ENCODE data around the gene TBCK. TPM values are rescaled to one million over a fixed set of nuclear protein-coding genes. Genes with fewer than 3 reads are reported as not detected.
"Not testable (repeated sequence)": the region's sequence is repeated elsewhere in the genome, so short reads cannot be mapped to it uniquely, and the experiment has no call there.

TBCK gene
- total and polyA plus RNA-seq, 3 donors from 2014 or later: 17.7 to 67.1 (median 66.3) TPM

GRCh38 chr4:106329041-106329618 is 13.1 kb upstream of the TBCK start:
- Histone ChIP-seq H3K4me3 (no peak overlapping the region), H3K4me1 (no peaks in the 10 kb centered on the region)
- WGBS, 2 donors: 24 to 41% methylated on average over 1 of the region's 1 CpG

GRCh38 chr4:106325800-106326199 is 9.8 kb upstream of the TBCK start:
- Histone ChIP-seq H3K36me3 (ENCODE audit: low read depth, missing control alignments) (no peaks in the 10 kb centered on the region), H3K9me3 (no peaks in the 10 kb centered on the region), H3K4me3 (no peak overlapping the region), H3K27ac (no peak overlapping the region), H3K27me3 (no peaks in the 10 kb centered on the region), H3K4me1 (no peaks in the 10 kb centered on the region)
- intact Hi-C loops (cut with DNase I; ENCODE audit: low total_unique reads): no loop called here
- TF ChIP-seq POLR2A (IDR thresholded peaks at IDR 0.05): no peak
- TF ChIP-seq, protein P1, sequence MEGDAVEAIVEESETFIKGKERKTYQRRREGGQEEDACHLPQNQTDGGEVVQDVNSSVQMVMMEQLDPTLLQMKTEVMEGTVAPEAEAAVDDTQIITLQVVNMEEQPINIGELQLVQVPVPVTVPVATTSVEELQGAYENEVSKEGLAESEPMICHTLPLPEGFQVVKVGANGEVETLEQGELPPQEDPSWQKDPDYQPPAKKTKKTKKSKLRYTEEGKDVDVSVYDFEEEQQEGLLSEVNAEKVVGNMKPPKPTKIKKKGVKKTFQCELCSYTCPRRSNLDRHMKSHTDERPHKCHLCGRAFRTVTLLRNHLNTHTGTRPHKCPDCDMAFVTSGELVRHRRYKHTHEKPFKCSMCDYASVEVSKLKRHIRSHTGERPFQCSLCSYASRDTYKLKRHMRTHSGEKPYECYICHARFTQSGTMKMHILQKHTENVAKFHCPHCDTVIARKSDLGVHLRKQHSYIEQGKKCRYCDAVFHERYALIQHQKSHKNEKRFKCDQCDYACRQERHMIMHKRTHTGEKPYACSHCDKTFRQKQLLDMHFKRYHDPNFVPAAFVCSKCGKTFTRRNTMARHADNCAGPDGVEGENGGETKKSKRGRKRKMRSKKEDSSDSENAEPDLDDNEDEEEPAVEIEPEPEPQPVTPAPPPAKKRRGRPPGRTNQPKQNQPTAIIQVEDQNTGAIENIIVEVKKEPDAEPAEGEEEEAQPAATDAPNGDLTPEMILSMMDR (IDR thresholded peaks at IDR 0.05): no peak
- DNase-seq: no peak

More at GRCh38 chr4:106329041-106329618, 13.1 kb upstream of the TBCK start:
- Histone ChIP-seq H3K27me3 (no peaks in the 10 kb centered on the region), H3K9me3 (no peaks in the 10 kb centered on the region), H3K27ac (no peak overlapping the region), H3K36me3 (ENCODE audit: low read depth, missing control alignments) (no peaks in the 10 kb centered on the region)
- intact Hi-C loops (cut with DNase I; ENCODE audit: low total_unique reads): no loop called here
- DNase-seq: no peak
- TF ChIP-seq POLR2A (IDR thresholded peaks at IDR 0.05): no peak
- TF ChIP-seq, protein P1 (IDR thresholded peaks at IDR 0.05): peak in 2 of 3 experiments; percentile 15 to 49

- H3K27ac ChIP-seq: no peak overlapping the region
- intact Hi-C loops (cut with DNase I; ENCODE audit: low total_unique reads): no loop called here
- TF ChIP-seq POLR2A (IDR thresholded peaks at IDR 0.05): no peak
- TF ChIP-seq, protein P1 (IDR thresholded peaks at IDR 0.05): no peak
- no peak for DNase-seq
- no peaks in the 10 kb centered on the region for H3K9me3 ChIP-seq
- no peaks in the 10 kb centered on the region for H3K27me3 ChIP-seq
- peaks cover 1% of the 10 kb centered on the region for H3K4me1 ChIP-seq
- H3K36me3 ChIP-seq (ENCODE audit: low read depth, missing control alignments): no peaks in the 10 kb centered on the region
- H3K4me3 ChIP-seq: no peak overlapping the region
Observed at GRCh38 chr4:106323119-106323518, 7.1 kb upstream of the TBCK start.

DNA sequence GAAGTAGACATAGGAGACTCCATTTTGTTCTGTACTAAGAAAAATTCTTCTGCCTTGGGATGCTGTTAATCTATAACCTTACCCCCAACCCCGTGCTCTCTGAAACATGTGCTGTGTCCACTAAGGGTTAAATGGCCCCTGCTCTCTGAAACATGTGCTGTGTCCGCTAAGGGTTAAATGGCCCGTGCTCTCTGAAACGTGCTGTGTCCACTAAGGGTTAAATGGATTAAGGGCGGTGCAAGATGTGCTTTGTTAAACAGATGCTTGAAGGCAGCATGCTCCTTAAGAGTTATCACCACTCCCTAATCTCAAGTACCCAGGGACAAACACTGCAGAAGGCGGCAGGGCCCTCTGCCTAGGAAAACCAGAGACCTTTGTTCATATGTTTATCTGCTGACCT is 5.8 kb upstream of the TBCK start:
- H3K27me3 ChIP-seq; H3K27ac ChIP-seq; H3K9me3 ChIP-seq; DNase-seq; H3K36me3 ChIP-seq (ENCODE audit: low read depth, missing control alignments); intact Hi-C loops (cut with DNase I; ENCODE audit: low total_unique reads): not testable (repeated sequence)
- 40% methylated on average over 6 of the region's 6 CpGs for WGBS, 2 donors
- peaks cover 12% of the 10 kb centered on the region for H3K4me1 ChIP-seq
- peak overlapping the region in 1 of 2 donors; percentile 41 for H3K4me3 ChIP-seq

DNA sequence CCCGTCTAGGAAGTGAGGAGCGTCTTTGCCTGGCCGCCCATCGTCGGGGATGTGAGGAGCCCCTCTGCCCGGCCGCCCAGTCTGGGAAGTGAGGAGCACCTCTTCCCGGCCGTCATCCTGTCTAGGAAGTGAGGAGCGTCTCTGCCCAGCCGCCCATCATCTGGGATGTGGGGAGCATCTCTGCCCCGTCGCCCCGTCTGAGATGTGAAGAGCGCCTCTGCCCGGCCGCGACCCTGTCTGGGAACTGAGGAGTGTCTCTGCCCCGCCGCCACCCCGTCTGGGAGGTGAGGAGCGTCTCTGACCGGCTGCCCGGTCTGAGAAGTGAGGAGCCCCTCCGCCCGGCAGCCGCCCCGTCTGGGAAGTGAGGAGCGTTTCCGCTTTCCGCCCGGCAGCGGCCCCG is 5.2 kb upstream of the TBCK start:
- H3K9me3 ChIP-seq; H3K36me3 ChIP-seq (ENCODE audit: low read depth, missing control alignments); intact Hi-C loops (cut with DNase I; ENCODE audit: low total_unique reads); H3K27me3 ChIP-seq; DNase-seq; H3K27ac ChIP-seq: not testable (repeated sequence)
- H3K4me1 ChIP-seq: peaks cover 12% of the 10 kb centered on the region
- H3K4me3 ChIP-seq: peak overlapping the region; percentile 41 to 44
- 74 to 92% methylated on average over 8 to 34 of the region's 34 CpGs for WGBS, 2 donors

- Histone ChIP-seq H3K4me1 (peaks cover 15% of the 10 kb centered on the region), H3K36me3 (ENCODE audit: low read depth, missing control alignments) (no peaks in the 10 kb centered on the region), H3K9me3 (no peaks in the 10 kb centered on the region), H3K27me3 (no peaks in the 10 kb centered on the region), H3K27ac (no peak overlapping the region), H3K4me3 (no peak overlapping the region)
- 82 to 98% methylated on average over 1 of the region's 1 CpG for WGBS, 2 donors
- DNase-seq: no peak
- TF ChIP-seq, protein P1 (IDR thresholded peaks at IDR 0.05): no peak
- no peak for TF ChIP-seq POLR2A (IDR thresholded peaks at IDR 0.05)
- intact Hi-C loops (cut with DNase I; ENCODE audit: low total_unique reads): no loop called here
Observed at GRCh38 chr4:106320235-106320634, 4.2 kb upstream of the TBCK start.
